ENCODE results near the gene NPB. TPM values are rescaled to one million over a fixed set of nuclear protein-coding genes. Genes with fewer than 3 reads are reported as not detected.

NPB gene
- total RNA-seq, 1 donor, result 0.10 TPM

- Histone ChIP-seq H3K4me3 (ENCODE audit: low read length) (no peak overlapping the region), H3K9me3 (ENCODE audit: low read depth, low read length) (no peaks in the 10 kb centered on the region), H3K27me3 (ENCODE audit: insufficient read depth, low read length) (peaks cover 16% of the 10 kb centered on the region), H3K4me1 (ENCODE audit: insufficient read depth, low read length) (peaks cover 24% of the 10 kb centered on the region)
Observed at GRCh38 chr17:81930142-81931125, 28.4 kb downstream of the NPB start.

- H3K4me3 ChIP-seq (ENCODE audit: low read length), result no peak overlapping the region
- peaks cover 16% of the 10 kb centered on the region for H3K27me3 ChIP-seq (ENCODE audit: insufficient read depth, low read length)
Observed at GRCh38 chr17:81931189-81931556, 29.1 kb downstream of the NPB start.

GRCh38 chr17:81931557-81932332, 29.7 kb downstream of the NPB start:
- peaks cover 16% of the 10 kb centered on the region for H3K4me1 ChIP-seq (ENCODE audit: insufficient read depth, low read length)
- peaks cover 16% of the 10 kb centered on the region for H3K27me3 ChIP-seq (ENCODE audit: insufficient read depth, low read length)
- no peaks in the 10 kb centered on the region for H3K9me3 ChIP-seq (ENCODE audit: low read depth, low read length)
- no peak overlapping the region for H3K4me3 ChIP-seq (ENCODE audit: low read length)

More at GRCh38 chr17:81931189-81931556, 29.1 kb downstream of the NPB start:
- Histone ChIP-seq H3K9me3 (ENCODE audit: low read depth, low read length) (no peaks in the 10 kb centered on the region), H3K4me1 (ENCODE audit: insufficient read depth, low read length) (peaks cover 17% of the 10 kb centered on the region)

- Histone ChIP-seq H3K4me3 (ENCODE audit: low read length) (no peak overlapping the region), H3K4me1 (ENCODE audit: insufficient read depth, low read length) (peaks cover 21% of the 10 kb centered on the region), H3K27me3 (ENCODE audit: insufficient read depth, low read length) (peaks cover 16% of the 10 kb centered on the region), H3K9me3 (ENCODE audit: low read depth, low read length) (no peaks in the 10 kb centered on the region)
Observed at GRCh38 chr17:81932333-81932983, 30.4 kb downstream of the NPB start.

GRCh38 chr17:81933178-81933699, 31.2 kb downstream of the NPB start:
- no peaks in the 10 kb centered on the region for H3K9me3 ChIP-seq (ENCODE audit: low read depth, low read length)
- H3K4me3 ChIP-seq (ENCODE audit: low read length), result no peak overlapping the region
- peaks cover 20% of the 10 kb centered on the region for H3K4me1 ChIP-seq (ENCODE audit: insufficient read depth, low read length)
- peaks cover 14% of the 10 kb centered on the region for H3K27me3 ChIP-seq (ENCODE audit: insufficient read depth, low read length)

- peaks cover 14% of the 10 kb centered on the region for H3K4me1 ChIP-seq (ENCODE audit: insufficient read depth, low read length)
- no peak overlapping the region for H3K4me3 ChIP-seq (ENCODE audit: low read length)
- H3K27me3 ChIP-seq (ENCODE audit: insufficient read depth, low read length), result peaks cover 4% of the 10 kb centered on the region
- no peaks in the 10 kb centered on the region for H3K9me3 ChIP-seq (ENCODE audit: low read depth, low read length)
Observed at GRCh38 chr17:81934098-81934757, 32.2 kb downstream of the NPB start.

GRCh38 chr17:81934850-81935708, 33.0 kb downstream of the NPB start:
- Histone ChIP-seq H3K27me3 (ENCODE audit: insufficient read depth, low read length) (no peaks in the 10 kb centered on the region), H3K9me3 (ENCODE audit: low read depth, low read length) (no peaks in the 10 kb centered on the region), H3K4me3 (ENCODE audit: low read length) (no peak overlapping the region), H3K4me1 (ENCODE audit: insufficient read depth, low read length) (peaks cover 14% of the 10 kb centered on the region)

- peaks cover 14% of the 10 kb centered on the region for H3K4me1 ChIP-seq (ENCODE audit: insufficient read depth, low read length)
- no peaks in the 10 kb centered on the region for H3K9me3 ChIP-seq (ENCODE audit: low read depth, low read length)
- no peaks in the 10 kb centered on the region for H3K27me3 ChIP-seq (ENCODE audit: insufficient read depth, low read length)
- no peak overlapping the region for H3K4me3 ChIP-seq (ENCODE audit: low read length)
Observed at GRCh38 chr17:81935709-81936084, 33.7 kb downstream of the NPB start.

- Histone ChIP-seq H3K27me3 (ENCODE audit: insufficient read depth, low read length) (no peaks in the 10 kb centered on the region), H3K4me3 (ENCODE audit: low read length) (no peak overlapping the region), H3K4me1 (ENCODE audit: insufficient read depth, low read length) (peaks cover 14% of the 10 kb centered on the region), H3K9me3 (ENCODE audit: low read depth, low read length) (no peaks in the 10 kb centered on the region)
Observed at GRCh38 chr17:81939218-81939617, 37.2 kb downstream of the NPB start.

GRCh38 chr17:81939881-81940385, 37.9 kb downstream of the NPB start:
- H3K27me3 ChIP-seq (ENCODE audit: insufficient read depth, low read length), result no peaks in the 10 kb centered on the region
- H3K9me3 ChIP-seq (ENCODE audit: low read depth, low read length), result no peaks in the 10 kb centered on the region
- H3K4me1 ChIP-seq (ENCODE audit: insufficient read depth, low read length), result peaks cover 14% of the 10 kb centered on the region
- H3K4me3 ChIP-seq (ENCODE audit: low read length), result no peak overlapping the region

GRCh38 chr17:81940538-81941483, 38.8 kb downstream of the NPB start:
- H3K27me3 ChIP-seq (ENCODE audit: insufficient read depth, low read length), result no peaks in the 10 kb centered on the region

GRCh38 chr17:81941484-81942166, 39.6 kb downstream of the NPB start:
- Histone ChIP-seq H3K4me1 (ENCODE audit: insufficient read depth, low read length) (peaks cover 11% of the 10 kb centered on the region), H3K4me3 (ENCODE audit: low read length) (no peak overlapping the region), H3K27me3 (ENCODE audit: insufficient read depth, low read length) (no peaks in the 10 kb centered on the region), H3K9me3 (ENCODE audit: low read depth, low read length) (no peaks in the 10 kb centered on the region)

More at GRCh38 chr17:81940538-81941483, 38.8 kb downstream of the NPB start:
- Histone ChIP-seq H3K9me3 (ENCODE audit: low read depth, low read length) (no peaks in the 10 kb centered on the region), H3K4me1 (ENCODE audit: insufficient read depth, low read length) (peaks cover 14% of the 10 kb centered on the region), H3K4me3 (ENCODE audit: low read length) (no peak overlapping the region)

Data from mononuclear cell (primary cell).